Large intestine (tissue), 12 donors: ENCODE results near the gene CHST3. TPM values are rescaled to one million over a fixed set of nuclear protein-coding genes. Genes with fewer than 3 reads are reported as not detected.
"Not testable (repeated sequence)": the region's sequence is repeated elsewhere in the genome, so short reads cannot be mapped to it uniquely, and the experiment has no call there.

Experiments used
- DNase-seq, 2 donors: peaks; one replicate each; pipeline versions ENCODE4 v3.0.0 to v3.0.0-alpha.2; 2013
- H3K27ac ChIP-seq: one replicate; pipeline ENCODE4 v1.5.1; 2013; ENCODE audit warnings: low read length
- H3K27me3 ChIP-seq: 2 replicates; pipeline ENCODE4 v1.6.1; 2013; ENCODE audit warnings: low read length; ENCODE audit not compliant: control insufficient read depth, insufficient read depth
- H3K36me3 ChIP-seq: 2 replicates; pipeline ENCODE4 v1.6.1; 2013; ENCODE audit warnings: low read length; ENCODE audit not compliant: control insufficient read depth, insufficient read depth
- H3K4me1 ChIP-seq: one replicate; pipeline ENCODE4 v1.6.1; 2013; ENCODE audit warnings: low read length; ENCODE audit not compliant: control insufficient read depth, insufficient read depth
- H3K4me3 ChIP-seq: one replicate; pipeline ENCODE4 v1.5.1; 2013; ENCODE audit warnings: low read length
- H3K9me3 ChIP-seq: one replicate; pipeline ENCODE4 v1.6.1; 2013; ENCODE audit warnings: mild to moderate bottlenecking, low read depth, low read length, moderate library complexity; ENCODE audit not compliant: control insufficient read depth
- WGBS: methylation state at CpG from one replicate; pipeline ENCODE4 v1.1.5; 2013; ENCODE audit warnings: low lambda C conversion rate; ENCODE audit not compliant: insufficient coverage; 5-methylcytosine and 5-hydroxymethylcytosine counted together
- long read RNA-seq, 11 donors: transcript quantifications; one replicate each; lab custom pipeline, GENCODE V29; 2026
- polyA plus RNA-seq: library from polyadenylated mRNA; unstranded; fragments of 120-200 nt; gene quantifications from one replicate; pipeline ENCODE4 v1.2.1, GENCODE V29; 2013

CHST3 gene, protein sequence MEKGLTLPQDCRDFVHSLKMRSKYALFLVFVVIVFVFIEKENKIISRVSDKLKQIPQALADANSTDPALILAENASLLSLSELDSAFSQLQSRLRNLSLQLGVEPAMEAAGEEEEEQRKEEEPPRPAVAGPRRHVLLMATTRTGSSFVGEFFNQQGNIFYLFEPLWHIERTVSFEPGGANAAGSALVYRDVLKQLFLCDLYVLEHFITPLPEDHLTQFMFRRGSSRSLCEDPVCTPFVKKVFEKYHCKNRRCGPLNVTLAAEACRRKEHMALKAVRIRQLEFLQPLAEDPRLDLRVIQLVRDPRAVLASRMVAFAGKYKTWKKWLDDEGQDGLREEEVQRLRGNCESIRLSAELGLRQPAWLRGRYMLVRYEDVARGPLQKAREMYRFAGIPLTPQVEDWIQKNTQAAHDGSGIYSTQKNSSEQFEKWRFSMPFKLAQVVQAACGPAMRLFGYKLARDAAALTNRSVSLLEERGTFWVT
- 4.7 TPM for polyA plus RNA-seq
- long read RNA-seq, donor 1, full-length matches to known transcripts: 2 of 2 reads
- long read RNA-seq, donor 1, partial matches to known transcripts: 0 of 2 reads
- long read RNA-seq, donor 1, other reads (novel, unspliced or antisense): 0 of 2 reads
- long read RNA-seq, donor 2, full-length matches to known transcripts: 1 of 1 reads
- long read RNA-seq, donor 2, partial matches to known transcripts: 0 of 1 reads
- long read RNA-seq, donor 2, other reads (novel, unspliced or antisense): 0 of 1 reads
- long read RNA-seq, donor 3: 0 reads
- long read RNA-seq, donor 4: 0 reads
- long read RNA-seq, donor 5, full-length matches to known transcripts: 3 of 3 reads
- long read RNA-seq, donor 5, partial matches to known transcripts: 0 of 3 reads
- long read RNA-seq, donor 5, other reads (novel, unspliced or antisense): 0 of 3 reads
- long read RNA-seq, donor 6: 0 reads
- long read RNA-seq, donor 7: 0 reads
- long read RNA-seq, donor 8, full-length matches to known transcripts: 2 of 2 reads
- long read RNA-seq, donor 8, partial matches to known transcripts: 0 of 2 reads
- long read RNA-seq, donor 8, other reads (novel, unspliced or antisense): 0 of 2 reads
- long read RNA-seq, donor 9, full-length matches to known transcripts: 2 of 2 reads
- long read RNA-seq, donor 9, partial matches to known transcripts: 0 of 2 reads
- long read RNA-seq, donor 9, other reads (novel, unspliced or antisense): 0 of 2 reads
- long read RNA-seq, donor 10, full-length matches to known transcripts: 2 of 13 reads
- long read RNA-seq, donor 10, partial matches to known transcripts: 11 of 13 reads
- long read RNA-seq, donor 10, other reads (novel, unspliced or antisense): 0 of 13 reads
- long read RNA-seq, donor 11, full-length matches to known transcripts: 1 of 11 reads
- long read RNA-seq, donor 11, partial matches to known transcripts: 10 of 11 reads
- long read RNA-seq, donor 11, other reads (novel, unspliced or antisense): 0 of 11 reads

DNA sequence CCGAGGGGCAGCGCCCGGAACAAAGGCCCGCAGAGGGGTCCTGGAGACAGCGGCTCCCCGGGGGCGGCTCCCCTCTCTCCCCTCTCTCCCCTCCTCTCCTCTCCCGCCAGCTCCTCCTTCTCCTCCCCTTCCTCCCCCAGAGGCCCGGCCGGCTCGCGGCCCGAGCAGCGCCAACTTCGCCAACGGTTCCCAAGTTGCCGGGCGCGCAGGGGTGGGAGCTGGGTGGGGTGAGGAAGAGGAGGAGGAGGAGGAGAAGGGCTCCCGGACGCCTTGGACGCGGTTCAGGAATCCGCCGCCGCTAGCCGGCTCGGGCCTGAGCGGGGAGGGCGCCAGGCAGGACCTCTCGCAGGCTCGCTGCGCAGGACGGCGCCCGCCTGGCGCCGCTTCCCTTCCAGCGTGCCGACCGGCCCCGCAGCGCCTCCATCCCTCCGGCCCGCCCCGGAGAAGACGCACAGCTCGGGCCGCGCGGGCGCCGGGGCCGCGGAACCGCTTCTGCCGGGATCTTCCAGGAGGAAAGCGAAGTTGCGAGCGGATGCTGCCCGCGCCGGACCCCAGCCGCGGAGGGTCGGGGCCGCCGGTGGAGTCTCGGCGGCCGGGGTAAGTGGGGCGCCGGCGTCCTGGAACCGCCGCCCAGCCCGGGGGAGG is at the start of gene CHST3:
CHST3 (plus strand) TSS at position 298 of the 645 bp plus-strand sequence. CDS start 41,448 bp downstream, outside the sequence.
- WGBS: no CpG with 5 or more reads among the region's 77 CpGs
- H3K27me3 ChIP-seq: peaks cover 41% of the 10 kb centered on the region
- peak in 1 of 2 donors; percentile 63 for DNase-seq
- H3K36me3 ChIP-seq: no peaks in the 10 kb centered on the region
- H3K4me1 ChIP-seq: peaks cover 18% of the 10 kb centered on the region
- H3K9me3 ChIP-seq: peaks cover 14% of the 10 kb centered on the region
- H3K27ac ChIP-seq: peak within 1 kb of the TSS; percentile 48
- peak within 1 kb of the TSS; percentile 66 for H3K4me3 ChIP-seq

DNA sequence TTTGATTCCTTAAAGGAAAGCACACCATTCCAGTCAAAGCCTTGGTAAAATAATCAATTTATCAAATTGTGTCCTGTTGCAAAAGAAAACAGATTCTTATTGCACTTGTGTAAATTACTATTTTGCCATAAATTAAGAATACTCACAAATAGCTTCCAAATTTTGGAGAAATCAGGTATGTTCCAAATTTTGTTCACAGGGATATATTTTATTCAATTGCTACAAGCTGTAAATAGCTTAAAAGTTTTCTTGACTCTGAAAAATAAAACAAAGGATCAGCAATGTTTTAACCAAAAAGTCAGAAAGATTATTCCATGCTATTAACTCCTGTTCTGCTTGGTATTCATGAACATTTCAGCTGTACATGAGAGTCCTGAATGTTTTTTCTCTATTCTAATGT is 47.4 kb upstream of the CHST3 start:
- no peak overlapping the region for H3K27ac ChIP-seq
- no peak for DNase-seq
- H3K27me3 ChIP-seq: no peaks in the 10 kb centered on the region
- peaks cover 17% of the 10 kb centered on the region for H3K4me1 ChIP-seq
- no peak overlapping the region for H3K4me3 ChIP-seq
- H3K9me3 ChIP-seq: peaks cover 3% of the 10 kb centered on the region
- no peaks in the 10 kb centered on the region for H3K36me3 ChIP-seq

DNA sequence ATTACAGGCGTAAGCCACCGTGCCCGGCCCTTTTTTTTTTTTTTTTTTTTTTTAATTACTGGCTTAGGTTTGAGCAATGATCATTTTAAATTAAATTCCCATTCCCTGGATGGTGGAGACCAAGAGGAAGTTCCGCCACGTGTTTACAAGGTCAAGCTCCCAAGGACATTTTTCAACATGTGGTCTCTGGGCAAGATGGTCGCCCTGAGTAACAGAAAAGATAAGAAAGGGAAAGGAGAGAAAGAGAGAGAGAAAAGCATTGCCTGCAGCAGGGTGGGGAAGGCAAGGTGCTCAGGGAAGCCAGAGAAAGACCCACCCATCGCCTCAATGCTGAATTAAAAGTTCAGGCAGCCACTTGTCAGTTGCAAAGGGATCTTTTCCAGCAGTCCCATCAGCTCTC is 45.2 kb upstream of the CHST3 start:
- no CpG with 5 or more reads among the region's 7 CpGs for WGBS
- Histone ChIP-seq H3K4me1 (peaks cover 17% of the 10 kb centered on the region), H3K9me3 (peaks cover 3% of the 10 kb centered on the region), H3K4me3 (no peak overlapping the region), H3K27ac (no peak overlapping the region), H3K36me3 (no peaks in the 10 kb centered on the region), H3K27me3 (no peaks in the 10 kb centered on the region)
- no peak for DNase-seq

DNA sequence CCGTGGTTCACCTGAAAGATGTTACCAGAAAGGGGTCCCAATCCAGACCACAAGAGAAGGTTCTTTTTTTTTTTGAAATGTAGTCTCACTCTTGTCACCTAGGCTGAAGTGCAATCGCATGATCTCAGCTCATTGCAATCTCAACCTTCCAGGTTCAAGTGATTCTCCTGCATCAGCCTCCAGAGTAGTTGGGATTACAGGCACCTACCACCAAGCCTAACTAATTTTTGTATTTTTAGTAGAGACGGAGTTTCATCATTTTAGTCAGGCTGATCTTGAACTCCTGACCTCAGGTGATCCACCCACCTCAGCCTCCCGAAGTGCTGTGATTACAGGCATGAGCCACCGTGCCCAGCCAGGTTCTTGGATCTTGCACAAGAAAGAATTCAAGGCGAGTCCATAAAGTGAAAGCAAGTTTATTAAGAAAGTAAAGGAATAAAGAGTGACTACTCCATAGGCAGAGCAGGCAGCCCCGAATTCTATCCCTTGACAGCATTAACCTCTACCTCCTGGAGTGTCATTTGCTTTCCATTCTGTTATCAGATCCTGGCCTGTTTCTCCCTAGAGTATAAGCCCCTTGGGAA is 44.1 kb upstream of the CHST3 start:
- peak in 1 of 2 donors; percentile 21 for DNase-seq
- not testable (repeated sequence) for H3K4me3 ChIP-seq

DNA sequence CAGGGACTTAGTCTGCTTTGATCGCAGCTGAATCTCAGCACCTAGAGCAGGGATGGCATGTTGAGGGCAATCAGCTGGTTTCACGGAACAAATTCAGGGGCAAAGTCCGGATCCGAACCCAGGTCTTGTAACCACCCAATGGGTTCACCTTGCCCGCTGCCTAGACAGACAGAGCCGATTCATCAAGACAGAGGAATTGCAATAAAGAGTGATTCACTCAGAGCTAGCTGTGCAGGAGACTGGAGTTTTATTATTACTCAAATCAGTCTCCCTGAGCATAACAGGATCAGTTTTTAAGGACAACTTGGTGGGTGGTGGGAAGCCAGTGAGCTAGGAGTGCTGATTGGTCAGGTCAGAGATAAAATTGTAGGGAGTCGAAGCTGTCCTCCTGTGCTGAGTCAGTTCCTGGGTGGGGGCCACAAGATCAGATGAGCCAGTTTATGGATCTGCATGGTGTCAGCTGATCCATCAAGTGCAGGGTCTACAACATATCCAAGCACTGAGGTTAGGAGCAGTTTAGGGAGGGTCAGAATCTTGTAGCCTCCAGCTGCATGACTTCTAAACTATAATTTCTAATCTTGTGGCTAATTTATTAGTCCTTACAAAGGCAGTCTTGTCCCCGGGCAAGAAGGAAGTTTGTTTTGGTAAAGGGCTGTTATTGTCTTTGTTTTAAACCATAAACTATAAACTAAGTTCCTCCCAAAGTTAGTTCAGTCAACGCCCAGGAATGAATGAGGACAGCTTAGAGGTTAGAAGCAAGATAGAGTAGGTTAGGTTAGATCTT is 43.5 kb upstream of the CHST3 start:
- H3K27ac ChIP-seq: peak overlapping the region; percentile 66
- H3K27me3 ChIP-seq: no peaks in the 10 kb centered on the region
- H3K36me3 ChIP-seq: no peaks in the 10 kb centered on the region
- H3K4me3 ChIP-seq: no peak overlapping the region
- H3K9me3 ChIP-seq: peaks cover 3% of the 10 kb centered on the region
- no CpG with 5 or more reads among the region's 9 CpGs for WGBS
- DNase-seq: peak in 1 of 2 donors; percentile 24
- peaks cover 17% of the 10 kb centered on the region for H3K4me1 ChIP-seq

More for the DNA sequence above, 44.1 kb upstream of the CHST3 start:
- peak overlapping the region; percentile 66 for H3K27ac ChIP-seq
- WGBS: 60% methylated on average over 1 of the region's 7 CpGs
- not testable (repeated sequence) for H3K36me3 ChIP-seq, H3K27me3 ChIP-seq, H3K9me3 ChIP-seq
- peaks cover 17% of the 10 kb centered on the region for H3K4me1 ChIP-seq

DNA sequence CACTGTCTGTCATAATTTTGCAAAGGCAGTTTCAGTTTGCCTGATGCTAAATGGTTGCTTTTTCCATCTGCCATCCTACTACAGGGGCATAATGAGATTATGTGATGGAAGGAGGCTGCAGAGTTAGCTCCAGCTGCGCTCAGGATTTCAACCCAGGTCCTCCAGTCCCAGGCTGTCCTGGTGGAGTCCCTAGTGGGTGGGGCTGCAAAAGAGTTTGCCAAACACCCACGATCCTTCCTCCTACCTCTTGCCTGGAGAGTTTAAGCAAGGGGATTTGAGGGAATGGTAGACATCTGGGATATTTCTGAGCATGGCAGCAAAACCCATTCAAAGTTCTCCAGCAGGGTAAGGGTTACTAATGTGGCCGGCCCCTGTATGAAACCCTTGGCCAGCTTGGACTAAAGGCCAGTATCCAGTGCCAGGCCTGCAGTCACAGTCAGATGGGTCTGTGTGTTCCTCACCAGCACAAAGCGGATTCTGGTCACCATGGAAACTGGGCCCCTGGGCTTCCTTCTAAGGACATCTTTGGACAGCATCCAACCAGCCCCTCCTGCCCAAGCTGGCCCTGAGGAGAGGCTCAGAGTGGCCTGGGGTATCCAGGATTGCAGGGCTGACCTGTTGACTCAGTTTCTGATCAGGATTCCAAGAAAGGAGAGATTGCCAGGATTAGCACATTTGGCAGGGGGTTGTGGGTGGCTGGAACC is 42.7 kb upstream of the CHST3 start:
- no peaks in the 10 kb centered on the region for H3K27me3 ChIP-seq
- peaks cover 3% of the 10 kb centered on the region for H3K9me3 ChIP-seq
- peak overlapping the region; percentile 66 for H3K27ac ChIP-seq
- DNase-seq: peak; percentile 43 to 45
- WGBS: no CpG with 5 or more reads among the region's 4 CpGs
- no peaks in the 10 kb centered on the region for H3K36me3 ChIP-seq
- no peak overlapping the region for H3K4me3 ChIP-seq
- peaks cover 17% of the 10 kb centered on the region for H3K4me1 ChIP-seq

DNA sequence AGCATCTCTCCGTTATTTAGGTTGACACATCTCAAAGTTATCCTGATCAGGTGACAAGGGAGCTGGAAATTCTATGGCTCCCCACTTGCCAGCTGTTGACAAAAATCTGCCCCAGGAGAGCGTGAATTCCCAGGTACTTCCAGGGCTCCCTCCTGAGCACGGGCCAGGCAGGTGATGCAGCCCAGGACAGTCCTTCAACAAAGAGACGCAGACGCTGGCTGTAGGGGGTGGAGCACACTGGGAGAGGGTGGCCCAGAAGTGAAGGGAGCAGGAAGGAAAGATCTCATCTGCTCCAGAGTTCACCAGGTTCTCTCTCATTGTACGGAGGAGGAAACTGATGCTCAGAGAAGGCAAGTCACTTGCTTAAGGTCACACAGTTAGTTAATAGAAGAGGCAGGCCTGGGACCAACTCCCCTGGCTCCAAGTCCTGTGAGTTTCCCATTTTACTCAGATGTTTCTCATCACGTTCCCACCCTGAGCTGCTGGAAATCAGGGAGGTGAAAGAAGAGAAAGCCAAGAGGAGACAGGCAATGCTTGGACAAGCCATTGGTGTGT is 41.0 kb upstream of the CHST3 start:
- no peak for DNase-seq
- WGBS: 80% methylated on average over 1 of the region's 7 CpGs
- Histone ChIP-seq H3K36me3 (no peaks in the 10 kb centered on the region), H3K4me1 (peaks cover 28% of the 10 kb centered on the region), H3K4me3 (no peak overlapping the region), H3K27ac (no peak overlapping the region), H3K9me3 (no peaks in the 10 kb centered on the region), H3K27me3 (no peaks in the 10 kb centered on the region)

DNA sequence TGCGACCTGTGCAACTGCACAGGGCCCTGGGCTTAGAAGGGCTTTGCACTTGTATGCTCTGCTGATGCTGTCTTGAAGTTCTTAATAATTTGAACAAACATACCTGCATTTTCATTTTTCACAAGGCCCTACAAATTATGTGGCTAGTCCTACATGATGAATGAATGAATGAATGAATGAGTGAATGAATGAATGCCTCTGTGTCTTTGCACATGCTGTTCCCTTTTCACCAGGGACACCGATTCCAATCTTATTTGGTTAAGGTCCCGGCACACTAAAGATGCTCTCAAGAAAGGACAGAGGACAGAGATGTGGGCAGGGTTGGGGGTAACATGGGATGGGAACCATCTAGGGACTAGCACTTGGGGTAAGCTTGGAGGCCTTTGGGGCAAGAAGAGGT is 39.4 kb upstream of the CHST3 start:
- no peaks in the 10 kb centered on the region for H3K36me3 ChIP-seq
- peaks cover 29% of the 10 kb centered on the region for H3K4me1 ChIP-seq
- DNase-seq: no peak
- H3K4me3 ChIP-seq: no peak overlapping the region
- H3K27ac ChIP-seq: no peak overlapping the region
- 100% methylated on average over 1 of the region's 3 CpGs for WGBS
- no peaks in the 10 kb centered on the region for H3K27me3 ChIP-seq
- H3K9me3 ChIP-seq: no peaks in the 10 kb centered on the region
